ENCODE data around the gene L1CAM. TPM values are rescaled to one million over a fixed set of nuclear protein-coding genes. Genes with fewer than 3 reads are reported as not detected.

Gene L1CAM
- total and polyA plus RNA-seq, 9 of the 15 experiments (the other 6 are each of a cell fraction or from before 2014, with no cell fraction given): 0.09 to 0.86 (median 0.26) TPM; not detected in 3

DNA sequence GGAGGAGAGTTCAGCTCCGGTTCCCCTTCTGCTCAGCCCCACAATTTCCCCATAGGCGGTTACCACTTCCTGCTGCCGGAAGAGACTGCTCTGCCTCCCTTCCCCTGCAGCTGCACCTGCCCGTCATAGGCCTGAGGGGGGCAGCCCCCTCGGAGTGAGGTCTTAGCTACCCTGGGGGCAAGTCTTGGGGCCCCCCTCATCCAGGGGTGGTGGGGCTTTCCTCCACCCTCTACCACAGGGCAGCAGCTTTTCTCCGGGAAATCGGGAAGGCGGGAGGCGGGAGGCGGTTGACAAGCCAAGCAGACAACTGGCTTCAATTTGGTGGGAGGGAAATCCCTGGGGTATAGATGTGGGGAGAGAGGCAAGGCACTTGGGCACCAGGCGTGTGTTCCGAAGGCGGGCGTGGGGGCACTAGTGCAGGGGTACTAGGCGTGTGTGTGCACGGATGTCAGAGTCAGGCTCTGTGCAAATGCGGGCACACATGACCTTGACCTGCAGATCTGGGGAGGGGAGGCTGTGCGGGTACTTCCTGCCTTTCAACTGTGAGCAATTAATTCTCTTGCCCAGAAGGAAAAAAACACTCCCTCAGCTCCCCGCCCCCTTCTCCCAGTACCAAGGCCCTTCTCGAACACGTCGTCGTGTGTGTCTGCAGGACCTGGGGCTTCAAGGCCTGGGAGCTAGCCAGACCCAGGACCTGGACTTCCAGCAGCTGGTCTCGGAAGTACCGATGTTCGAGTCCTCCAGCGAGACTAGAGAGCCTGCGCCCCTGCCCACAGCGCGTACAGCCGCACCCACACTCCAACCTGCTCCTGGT, 41.1 kb upstream of the L1CAM start (continued):
- no peak for TF ChIP-seq CBX8 (IDR thresholded peaks at IDR 0.05; ENCODE audit: borderline replicate concordance, extremely low read depth, low read depth, low read length, poor library complexity, severe bottlenecking)
- TF ChIP-seq PHB2 (IDR thresholded peaks at IDR 0.05; ENCODE audit: low read depth): no peak
- TF ChIP-seq TBP (optimal IDR thresholded peaks at IDR 0.05; ENCODE audit: low read depth, low read length): no peak
- TF ChIP-seq ZNF79 (CRISPR knock-in tag; IDR thresholded peaks at IDR 0.05; ENCODE audit: low read depth): no peak
- TF ChIP-seq ARID4B (CRISPR knock-in tag; IDR thresholded peaks at IDR 0.05): peak; percentile 53; the same call in 1 of the 2 replicates
- TF ChIP-seq MYC (IDR thresholded peaks at IDR 0.05; ENCODE audit: low read depth, low read length): peak; percentile 9; the same call in 1 of the 2 replicates
- TF ChIP-seq MYC (CRISPR knock-in tag; IDR thresholded peaks at IDR 0.05; ENCODE audit: borderline replicate concordance, low read depth): 0 out of 2 replicates have a peak, but pooled peaks have one; percentile 23
- no peak for TF ChIP-seq PHF21A (IDR thresholded peaks at IDR 0.05; ENCODE audit: borderline replicate concordance, low read depth)
- TF ChIP-seq ZKSCAN8 (CRISPR knock-in tag; IDR thresholded peaks at IDR 0.05): 0 out of 2 replicates have a peak, but pooled peaks have one; percentile 52
- TF ChIP-seq BRD4 (IDR thresholded peaks at IDR 0.05): peak; percentile 53; the same call in 1 of the 2 replicates
- TF ChIP-seq ZNF280A (IDR thresholded peaks at IDR 0.05; ENCODE audit: low read depth, partially characterized antibody): no peak
- TF ChIP-seq ETV5 (CRISPR knock-in tag; IDR thresholded peaks at IDR 0.05; ENCODE audit: low read depth): peak; percentile 97
- no peak for TF ChIP-seq TOE1 (IDR thresholded peaks at IDR 0.05; ENCODE audit: borderline replicate concordance)
- no peak for TF ChIP-seq TOE1 (CRISPR knock-in tag; IDR thresholded peaks at IDR 0.05; ENCODE audit: borderline replicate concordance, low read depth)
- TF ChIP-seq FOXK1 (CRISPR knock-in tag; IDR thresholded peaks at IDR 0.05; ENCODE audit: borderline replicate concordance): 0 out of 2 replicates have a peak, but pooled peaks have one; percentile 2
- TF ChIP-seq POLR2AphosphoS5 (IDR thresholded peaks at IDR 0.05; ENCODE audit: control insufficient read depth, insufficient read depth, low read depth, low read length): 0 out of 2 replicates have a peak, but pooled peaks have one; percentile 44
- no peak for TF ChIP-seq CREB1 (IDR thresholded peaks at IDR 0.05)
- TF ChIP-seq CREB1 (CRISPR knock-in tag; IDR thresholded peaks at IDR 0.05): peak; percentile 15; the same call in 1 of the 2 replicates

Data from K562 (cell line).